Suppressor macrophage treated with lipopolysaccharide for 4 hours (primary cell): ENCODE results near the gene AFF3.
"Not testable (repeated sequence)": the region's sequence is repeated elsewhere in the genome, so short reads cannot be mapped to it uniquely, and the experiment has no call there.

Experiments used
- DNase-seq: peaks from one replicate; pipeline ENCODE4 v3.0.0-alpha.2; 2020

The AFF3 gene

GRCh38 chr2:99776206-99776905 is 366.0 kb downstream of the AFF3 start:
- no peak for DNase-seq

DNA sequence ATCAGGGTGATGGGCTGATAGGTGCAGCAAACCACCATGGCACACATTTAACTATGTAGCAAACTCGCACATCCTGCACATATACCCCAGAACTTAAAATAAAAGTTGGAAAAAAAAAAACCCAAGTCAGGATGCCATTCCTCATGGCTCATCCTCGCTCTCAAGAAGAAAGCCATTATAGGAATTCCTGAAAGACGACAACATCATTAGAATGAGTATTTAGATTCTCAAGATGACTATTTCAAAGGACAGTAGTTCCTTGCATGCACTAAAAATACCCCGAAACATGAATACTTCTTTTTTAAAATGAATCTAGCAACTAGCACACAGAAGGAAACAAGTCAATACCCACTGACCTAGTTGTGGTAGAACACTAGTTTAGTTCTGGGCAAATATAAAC is 366.8 kb downstream of the AFF3 start:
- no peak for DNase-seq

DNA sequence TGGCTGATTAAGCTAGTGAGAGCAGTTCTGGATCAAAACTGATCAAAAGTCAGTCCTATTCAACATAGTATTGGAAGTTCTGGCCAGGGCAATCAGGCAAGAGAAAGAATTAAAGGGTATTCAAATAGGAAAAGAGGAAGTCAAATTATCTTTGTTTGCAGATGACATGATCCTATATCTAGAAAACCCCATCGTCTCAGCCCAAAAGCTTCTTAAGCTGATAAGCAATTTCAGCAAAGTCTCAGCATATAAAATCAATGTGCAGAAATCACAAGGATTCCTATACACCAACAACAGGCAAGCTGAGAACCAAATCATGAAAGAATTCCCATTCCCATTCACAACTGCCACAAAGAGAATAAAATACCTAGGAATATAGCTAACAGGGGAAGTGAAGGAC is 368.7 kb downstream of the AFF3 start:
- DNase-seq: not testable (repeated sequence)

- no peak for DNase-seq
These were observed 369.6 kb downstream of the AFF3 start for GRCh38 chr2:99772591-99773331.

DNA sequence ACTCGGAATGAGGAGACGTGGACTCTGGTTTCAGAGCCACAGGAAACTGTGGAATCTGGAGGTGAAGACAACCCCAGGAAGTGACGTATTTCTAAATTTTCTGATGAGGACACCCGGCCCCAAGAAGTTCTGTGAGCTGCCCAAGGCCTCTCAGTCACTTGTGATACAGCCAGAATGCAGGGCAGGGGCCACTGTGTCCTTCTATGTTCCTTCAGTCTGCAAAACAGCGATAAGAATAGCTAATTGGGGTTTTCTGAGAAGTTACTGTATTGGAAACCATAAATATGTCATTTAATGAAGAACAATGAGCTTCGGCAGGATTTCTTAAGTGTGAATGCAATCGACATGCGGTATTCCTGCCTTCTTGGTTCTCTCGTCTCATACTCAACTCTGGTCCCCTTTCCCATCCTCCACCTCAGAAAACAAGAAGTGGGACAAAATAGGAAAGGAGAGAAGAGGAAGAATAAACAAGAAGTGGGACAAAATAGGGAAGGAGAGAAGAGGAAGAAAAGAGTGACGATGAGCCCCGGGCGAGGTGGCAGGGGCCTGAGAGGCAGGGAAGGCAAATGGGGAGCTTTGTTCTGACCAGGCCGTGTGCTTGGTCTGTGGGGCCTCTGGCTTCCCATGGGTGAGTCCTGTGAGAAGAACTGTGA is 370.6 kb downstream of the AFF3 start:
- DNase-seq: peak; percentile 71

- DNase-seq: no peak
These were observed 371.5 kb downstream of the AFF3 start for GRCh38 chr2:99770876-99771275.

DNA sequence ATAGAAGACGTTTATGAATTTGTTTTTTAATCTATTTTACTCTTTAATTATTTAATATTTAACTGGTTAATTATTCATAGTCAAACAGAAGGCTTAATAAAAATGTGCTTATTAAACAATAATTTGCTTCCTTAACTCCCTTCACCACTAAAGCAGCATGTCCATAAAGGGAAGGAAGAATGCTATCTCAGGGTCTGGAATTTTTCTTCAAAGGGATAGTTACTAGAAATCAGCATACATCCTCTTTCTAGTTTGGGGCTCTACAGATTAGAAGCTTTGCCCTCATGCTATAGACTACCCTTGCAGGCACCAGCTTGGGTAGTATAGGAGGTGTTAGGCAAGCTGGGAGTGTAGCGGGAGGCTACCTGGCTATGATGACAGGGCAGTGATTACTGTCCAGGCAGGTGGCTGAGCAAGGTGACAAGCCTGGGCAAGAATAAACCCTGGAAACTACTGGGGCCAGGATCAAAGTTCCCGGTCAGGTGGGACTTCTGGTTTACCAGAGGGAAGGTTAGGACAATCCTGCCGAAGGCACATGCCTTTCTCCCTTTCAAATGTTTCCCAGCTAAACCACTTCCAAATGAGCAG is 376.6 kb downstream of the AFF3 start:
- DNase-seq: no peak

DNA sequence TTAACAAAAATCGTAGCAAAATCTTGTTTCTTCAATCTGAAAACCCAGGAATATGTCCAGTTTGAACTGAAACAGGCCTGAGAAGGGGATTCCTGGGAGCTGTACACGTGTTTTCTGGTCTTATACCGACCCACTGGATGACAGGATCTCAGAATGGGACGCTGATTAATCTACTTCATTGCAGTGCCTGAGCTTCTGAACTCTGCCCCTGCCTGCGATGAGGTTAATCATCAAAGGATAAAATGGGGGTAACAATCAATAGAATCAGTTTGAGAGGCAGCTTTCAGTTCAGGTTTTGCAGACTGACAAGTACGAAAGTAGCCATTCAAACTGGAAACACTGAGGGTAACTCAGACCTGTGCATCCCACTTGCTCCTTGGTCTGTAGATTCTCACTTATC is 378.6 kb downstream of the AFF3 start:
- no peak for DNase-seq

DNA sequence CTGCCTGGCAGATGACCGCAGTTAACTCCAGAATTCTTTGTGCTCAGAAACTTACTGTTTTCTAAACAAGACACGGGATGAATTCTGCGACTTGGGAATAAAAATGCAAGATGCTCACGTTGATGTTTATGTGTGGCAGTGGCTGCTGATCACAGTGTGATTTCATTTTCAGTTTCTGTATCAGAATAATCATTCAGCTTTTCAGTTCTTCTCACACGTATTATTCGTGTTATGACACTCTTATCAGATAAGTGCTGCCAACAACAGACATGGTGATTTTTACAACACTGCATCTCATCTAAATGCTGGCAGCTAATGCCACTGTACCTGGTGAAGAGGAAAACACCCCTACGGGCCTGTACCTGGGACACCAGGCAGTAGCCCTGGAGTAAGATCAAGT is 379.7 kb downstream of the AFF3 start:
- no peak for DNase-seq

DNA sequence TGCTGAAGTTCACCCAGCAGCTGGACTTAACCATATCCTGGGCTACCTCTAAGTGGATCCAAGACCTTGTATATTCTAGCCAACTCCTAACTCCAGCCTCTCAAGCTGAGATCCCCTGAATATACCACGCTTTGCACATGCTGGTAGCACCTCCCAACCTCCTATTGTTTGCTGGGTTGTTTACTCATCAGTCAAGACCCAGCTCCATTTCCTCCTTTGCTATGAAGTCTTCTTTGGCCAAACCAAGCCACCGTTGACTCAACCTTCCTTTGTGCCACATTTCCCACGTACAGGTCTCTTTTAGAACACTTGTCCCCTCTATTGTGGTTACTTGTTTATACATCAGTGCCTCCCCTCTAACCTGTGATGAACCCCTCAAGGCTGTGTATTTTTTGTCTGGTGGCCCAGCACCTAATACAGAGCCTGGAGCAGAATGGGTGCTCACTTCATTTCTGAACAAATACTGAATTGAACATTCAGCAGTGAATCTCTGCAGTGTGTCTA is 384.7 kb downstream of the AFF3 start:
- no peak for DNase-seq

DNA sequence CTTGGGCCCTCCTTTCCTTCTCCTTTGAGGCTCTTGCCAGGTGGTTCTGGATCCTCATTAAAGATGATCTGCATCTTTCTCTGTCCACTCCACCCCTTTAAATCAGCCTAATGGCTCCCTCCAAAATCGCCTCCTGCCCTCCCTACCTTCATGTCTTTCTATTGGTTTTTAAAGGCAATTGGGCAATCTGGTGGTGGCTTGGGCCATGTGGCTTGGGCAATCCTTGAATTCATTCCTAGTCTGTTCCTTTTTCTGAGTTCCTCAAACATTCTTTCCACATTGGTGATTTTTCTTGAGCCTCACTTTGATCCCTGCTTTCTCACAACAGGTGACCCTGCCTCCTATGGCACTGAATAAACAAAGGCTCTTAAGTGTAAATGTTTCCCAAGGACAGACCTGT is 386.3 kb downstream of the AFF3 start:
- DNase-seq: peak; percentile 73

DNA sequence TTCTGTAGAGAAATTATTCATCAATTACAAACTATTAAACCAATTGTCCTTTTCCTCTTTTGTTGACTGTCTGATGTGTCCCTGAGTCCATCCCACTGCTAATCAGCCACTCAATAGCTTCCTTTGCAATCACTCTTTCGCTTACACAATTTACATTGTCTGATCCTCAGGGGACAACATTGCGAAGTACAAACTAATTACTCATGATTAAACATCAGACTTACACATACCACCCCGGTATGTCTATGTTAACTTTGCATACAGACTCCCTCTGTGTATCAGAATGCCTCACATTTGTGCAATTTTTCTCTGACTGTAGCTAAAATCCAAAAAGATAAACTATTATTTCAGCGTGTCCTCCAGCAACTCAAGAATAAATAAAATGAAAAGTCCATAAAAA is 388.2 kb downstream of the AFF3 start:
- peak; percentile 60 for DNase-seq

DNA sequence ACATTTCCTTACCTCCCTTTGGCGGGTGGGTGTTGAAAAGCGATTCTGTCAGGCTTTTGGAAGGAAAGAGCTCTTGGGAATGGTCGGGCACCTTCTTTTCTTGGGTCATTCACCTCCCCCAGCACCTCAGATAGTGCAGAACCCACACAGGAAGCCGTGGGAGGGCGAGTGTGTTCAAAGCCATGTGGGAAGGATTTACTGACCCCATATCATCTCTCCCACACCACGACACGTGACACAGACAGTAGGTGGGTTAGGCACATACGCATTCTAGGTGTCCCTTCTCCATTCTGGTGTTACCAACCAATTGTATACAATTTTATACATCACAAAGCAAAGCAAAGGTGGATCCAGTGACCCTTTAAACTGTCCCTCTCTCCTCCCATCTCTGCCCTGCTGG is 388.9 kb downstream of the AFF3 start:
- DNase-seq: no peak

DNA sequence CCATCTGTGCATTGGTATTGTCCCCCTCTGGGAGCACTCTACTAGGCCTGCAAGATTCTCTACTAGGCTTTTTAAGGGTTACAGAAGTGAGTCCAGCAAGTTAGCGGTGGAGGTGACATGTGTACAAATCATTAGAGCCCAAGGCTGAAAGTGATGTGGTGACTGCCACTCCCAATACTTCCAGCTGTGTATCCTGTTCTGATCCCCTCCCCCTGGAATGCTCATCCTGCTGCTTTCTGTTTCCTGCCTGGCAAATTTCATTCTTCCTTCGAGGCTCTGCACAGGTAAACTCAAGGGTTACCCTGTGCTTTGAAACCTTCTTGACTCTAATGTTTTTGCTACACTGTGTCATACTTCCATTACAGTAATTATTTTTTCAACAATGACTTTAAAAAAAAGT is 394.0 kb downstream of the AFF3 start:
- DNase-seq: no peak

GRCh38 chr2:99747842-99748241 is 394.5 kb downstream of the AFF3 start:
- DNase-seq: no peak

DNA sequence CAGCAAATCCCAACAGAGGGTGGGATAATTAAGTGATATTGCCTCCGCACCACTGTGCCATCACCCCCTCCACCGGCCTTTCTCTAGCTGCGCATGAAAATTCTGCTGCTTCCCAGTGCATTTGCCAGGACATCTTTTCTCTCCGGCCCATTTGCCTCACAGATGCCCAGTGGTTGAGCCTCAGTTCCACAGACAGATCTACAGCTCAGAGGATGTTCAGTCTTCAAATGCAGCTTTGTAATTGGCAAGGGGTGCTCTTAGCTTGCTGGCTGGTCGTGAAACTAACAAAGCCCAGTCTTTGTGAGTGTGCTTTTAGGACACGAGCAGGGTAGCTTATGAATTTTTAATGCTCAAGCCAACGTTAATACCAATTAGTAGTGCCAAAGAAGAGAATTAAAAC is 399.2 kb downstream of the AFF3 start:
- DNase-seq: no peak

GRCh38 chr2:99737537-99737936 is 404.9 kb downstream of the AFF3 start:
- peak; percentile 9 for DNase-seq

DNA sequence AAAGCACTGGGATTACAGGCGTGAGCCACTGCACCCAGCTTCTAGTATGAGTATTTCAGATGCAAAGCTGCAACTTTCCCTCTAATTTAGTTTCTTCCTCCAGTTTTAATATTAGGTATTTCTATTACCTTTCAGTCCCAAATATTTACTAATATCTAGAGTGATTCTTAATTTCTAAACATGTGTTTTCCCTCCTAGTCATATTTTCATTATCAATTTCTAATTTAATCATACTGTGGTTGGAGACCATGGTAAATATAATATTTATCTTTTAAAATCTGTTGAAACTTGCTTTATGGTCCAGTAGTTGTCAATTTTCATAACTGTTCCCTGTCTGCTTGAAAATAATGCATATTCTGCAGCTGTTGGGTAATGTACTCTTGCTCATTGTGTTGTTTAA is 406.6 kb downstream of the AFF3 start:
- DNase-seq: no peak

DNA sequence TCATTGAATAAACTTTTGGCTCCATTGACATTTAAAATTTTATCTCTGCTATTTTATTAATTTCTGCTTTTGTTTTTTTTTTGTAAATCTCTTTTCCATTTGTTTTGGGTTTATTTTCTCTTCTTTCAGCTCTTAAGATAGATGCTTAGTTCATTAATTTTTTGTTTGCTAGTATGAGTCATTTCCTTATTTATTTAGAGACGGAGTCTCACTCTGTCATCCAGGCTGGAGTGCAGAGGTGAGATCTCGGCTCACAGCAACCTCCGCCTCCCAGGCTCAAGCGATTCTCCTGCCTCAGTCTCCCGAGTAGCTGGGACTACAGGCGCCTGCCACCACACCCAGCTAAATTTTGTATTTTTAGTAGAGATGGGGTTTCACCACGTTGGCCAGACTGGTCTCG is 407.1 kb downstream of the AFF3 start:
- DNase-seq: not testable (repeated sequence)

- peak; percentile 45 for DNase-seq
These were observed 408.2 kb downstream of the AFF3 start for GRCh38 chr2:99734236-99734635.

DNA sequence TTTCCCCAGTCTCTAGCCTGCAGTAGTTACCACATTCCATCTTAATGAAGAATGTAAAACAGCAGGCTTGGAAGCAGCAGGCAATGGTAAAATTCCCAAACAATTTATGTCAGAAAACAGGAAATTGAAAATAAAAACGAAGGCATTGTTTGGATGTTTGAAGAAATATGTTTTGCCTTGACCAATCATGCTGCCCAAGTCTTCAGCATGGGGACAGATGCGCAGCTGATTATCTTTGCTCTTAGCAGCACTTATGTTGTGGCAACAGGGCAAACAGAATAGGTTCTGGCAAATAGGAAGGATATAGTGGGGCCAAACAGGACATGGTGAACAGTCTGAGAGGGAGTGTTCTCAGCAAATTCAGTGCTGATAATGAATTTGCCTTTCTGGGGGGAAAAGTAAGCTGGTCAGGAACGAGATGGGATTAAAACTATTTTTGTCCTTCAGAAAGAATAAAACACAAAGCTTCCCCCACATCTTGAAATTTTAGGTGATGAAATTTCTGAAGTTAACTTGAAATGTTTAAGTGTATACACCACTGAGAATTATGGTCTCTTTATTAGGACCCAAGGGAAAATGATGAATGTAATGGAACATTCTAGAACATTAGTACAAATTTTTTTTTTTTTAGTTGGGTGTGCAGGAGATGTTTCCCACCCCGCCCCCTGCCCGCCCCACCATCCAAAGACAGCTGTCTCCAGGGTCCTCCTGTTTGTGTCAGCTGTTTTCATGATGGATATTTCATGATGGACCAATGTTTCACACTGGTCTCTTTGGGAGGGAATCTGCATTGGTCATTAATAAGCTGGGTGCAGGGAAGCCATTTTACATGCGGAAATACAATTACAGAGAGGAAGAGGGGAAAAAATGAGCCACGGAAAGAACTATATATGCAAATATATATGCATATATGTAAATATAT is 413.0 kb downstream of the AFF3 start:
- no peak for DNase-seq

- DNase-seq: no peak
These were observed 414.2 kb downstream of the AFF3 start for GRCh38 chr2:99728166-99728565.
